ENCODE results near the gene SLC40A1.

GRCh38 chr2:189526241-189526640 is 54.3 kb downstream of the SLC40A1 start:
- TF ChIP-seq FOXP2 (optimal IDR thresholded peaks at IDR 0.05; ENCODE audit: control extremely low read depth, extremely low read length, insufficient read depth) (no peak), EZH2 (IDR thresholded peaks at IDR 0.05) (no peak), POLR2AphosphoS5 (IDR thresholded peaks at IDR 0.05; ENCODE audit: borderline replicate concordance, low read depth, low read length) (no peak)
